IMR-90 (cell line): ENCODE results near the gene NCLN. TPM values are rescaled to one million over a fixed set of nuclear protein-coding genes. Genes with fewer than 3 reads are reported as not detected.

Source experiments
- ATAC-seq: fragments of 200-7000 bp; cut with Tn5 transposase; 2 replicates; pipeline ENCODE4 v1.9.1; 2020; ENCODE audit warnings: low read depth, mild to moderate bottlenecking, moderate library complexity
- BruUV-seq: library from RNA; stranded (reverse); fragments of 400-500 nt; replicated peaks from 2 replicates; lab custom pipeline; 2021; lab: Mats Ljungman, UMichigan
- CTCF ChIA-PET: fragments of 300-600 bp; formaldehyde crosslinking; extraction: SDS; loops from one replicate; lab custom pipeline; 2021; ENCODE audit warnings: antibody characterized with exemption; lab: Yijun Ruan, JAX
- POLR2A ChIA-PET: fragments of 300-600 bp; sonication (Branson Sonifier 250); formaldehyde crosslinking; loops from one replicate; lab custom pipeline; 2022; ENCODE audit warnings: antibody characterized with exemption; ENCODE audit not compliant: unreplicated experiment; lab: Charles Lee
- DNase-seq: peaks from one replicate; pipeline ENCODE4 v3.0.0; 2013
- H2AFZ ChIP-seq: replicated peaks from 2 replicates; pipeline ENCODE3; 2013; ENCODE audit warnings: low read length, mild to moderate bottlenecking; ENCODE audit not compliant: poor library complexity
- H2AK5ac ChIP-seq: 2 replicates; pipeline ENCODE4 v1.6.1; 2013; ENCODE audit warnings: low read depth, low read length, inconsistent platforms
- H2AK9ac ChIP-seq: replicated peaks from 2 replicates; pipeline ENCODE3; 2013; ENCODE audit warnings: mild to moderate bottlenecking, low read depth, low read length, moderate library complexity; ENCODE audit not compliant: poor library complexity
- H2BK120ac ChIP-seq: 2 replicates; pipeline ENCODE4 v1.6.1; 2013; ENCODE audit warnings: low read depth, low read length, inconsistent platforms
- H2BK15ac ChIP-seq: 3 replicates; pipeline ENCODE4 v1.6.1; 2013; ENCODE audit warnings: low read depth, low read length, inconsistent platforms
- H2BK20ac ChIP-seq: 2 replicates; pipeline ENCODE4 v1.6.1; 2013; ENCODE audit warnings: low read depth, mild to moderate bottlenecking, inconsistent platforms, low read length, moderate library complexity
- H2BK5ac ChIP-seq: 2 replicates; pipeline ENCODE4 v1.6.1; 2013; ENCODE audit warnings: mild to moderate bottlenecking, low read depth, low read length, inconsistent platforms; ENCODE audit not compliant: poor library complexity, severe bottlenecking
- H3K14ac ChIP-seq: replicated peaks from 2 replicates; pipeline ENCODE4 v1.6.1; 2013; ENCODE audit warnings: low read depth, low read length, inconsistent platforms
- H3K18ac ChIP-seq: 2 replicates; pipeline ENCODE4 v1.6.1; 2013; ENCODE audit warnings: low read depth, low read length, control low read depth
- H3K23ac ChIP-seq: 2 replicates; pipeline ENCODE4 v1.6.1; 2013; ENCODE audit warnings: low read depth, low read length, inconsistent platforms
- H3K27ac ChIP-seq: 2 replicates; pipeline ENCODE4 v1.5.1; 2013; ENCODE audit warnings: mild to moderate bottlenecking, control low read depth, low read length; ENCODE audit not compliant: insufficient read depth
- H3K27me3 ChIP-seq: 2 replicates; pipeline ENCODE4 v1.6.1; 2013; ENCODE audit warnings: low read length; ENCODE audit not compliant: control insufficient read depth, insufficient read depth
- H3K36me3 ChIP-seq: 2 replicates; pipeline ENCODE4 v1.6.1; 2013; ENCODE audit warnings: low read length, mixed read lengths; ENCODE audit not compliant: control insufficient read depth, insufficient read depth
- H3K4ac ChIP-seq: 2 replicates; pipeline ENCODE4 v1.6.1; 2013; ENCODE audit warnings: low read depth, low read length, inconsistent platforms
- H3K4me1 ChIP-seq: 2 replicates; pipeline ENCODE4 v1.6.1; 2013; ENCODE audit warnings: low read length, mixed read lengths; ENCODE audit not compliant: control insufficient read depth, insufficient read depth
- H3K4me2 ChIP-seq: 2 replicates; pipeline ENCODE4 v1.6.1; 2013; ENCODE audit warnings: low read depth, mild to moderate bottlenecking, control low read depth, low read length, moderate library complexity
- H3K4me3 ChIP-seq: 2 replicates; pipeline ENCODE4 v1.5.1; 2013; ENCODE audit warnings: low read depth, mild to moderate bottlenecking, control low read depth, low read length, moderate library complexity; ENCODE audit not compliant: insufficient read depth
- H3K56ac ChIP-seq: 2 replicates; pipeline ENCODE4 v1.6.1; 2013; ENCODE audit warnings: low read length, inconsistent platforms; ENCODE audit not compliant: insufficient read depth; ENCODE audit errors: extremely low read depth
- H3K79me1 ChIP-seq, 2 experiments: 2 replicates each; pipeline ENCODE4 v1.6.1; 2013; ENCODE audit warnings: low read length in 2 of 2, inconsistent platforms in 1 of 2, low read depth in 1 of 2
- H3K9ac ChIP-seq: 2 replicates; pipeline ENCODE4 v1.6.1; 2013; ENCODE audit warnings: low read depth, low read length, control low read depth
- H3K9me1 ChIP-seq: 2 replicates; pipeline ENCODE4 v1.6.1; 2013; ENCODE audit warnings: low read length, inconsistent platforms; ENCODE audit not compliant: insufficient read depth
- H3K9me3 ChIP-seq: 2 replicates; pipeline ENCODE4 v1.6.1; 2013; ENCODE audit warnings: low read length; ENCODE audit not compliant: control insufficient read depth, insufficient read depth
- H4K20me1 ChIP-seq: 2 replicates; pipeline ENCODE4 v1.6.1; 2013; ENCODE audit warnings: low read length, inconsistent platforms; ENCODE audit not compliant: insufficient read depth
- H4K5ac ChIP-seq: 2 replicates; pipeline ENCODE4 v1.6.1; 2013; ENCODE audit warnings: mild to moderate bottlenecking, low read depth, low read length, control low read depth
- H4K8ac ChIP-seq, 2 experiments: 2 replicates each; pipeline ENCODE4 v1.6.1; 2013; ENCODE audit warnings: low read depth in 2 of 2, low read length in 2 of 2, control low read depth in 1 of 2, inconsistent platforms in 1 of 2
- H4K91ac ChIP-seq: 2 replicates; pipeline ENCODE4 v1.6.1; 2013; ENCODE audit warnings: low read depth, low read length, inconsistent platforms; ENCODE audit not compliant: insufficient read depth
- BHLHE40 ChIP-seq: fragments of 150-350 bp; IDR thresholded peaks from 2 replicates; pipeline ENCODE4 v1.6.1; 2016; ENCODE audit warnings: mild to moderate bottlenecking, low read depth, low read length
- CEBPB ChIP-seq: IDR thresholded peaks from 2 replicates; pipeline ENCODE4 v1.6.1; 2012; ENCODE audit warnings: low read depth, low read length, improper control_type of control experiment
- CHD1 ChIP-seq: IDR thresholded peaks from 2 replicates; pipeline ENCODE4 v1.6.1; 2012; ENCODE audit warnings: low read depth, low read length, improper control_type of control experiment
- FOS ChIP-seq: fragments of 150-350 bp; IDR thresholded peaks from 2 replicates; pipeline ENCODE4 v1.6.1; 2016; ENCODE audit warnings: low read depth, low read length
- MAFK ChIP-seq: IDR thresholded peaks from 2 replicates; pipeline ENCODE4 v1.6.1; 2012; ENCODE audit warnings: low read depth, low read length, improper control_type of control experiment
- MAZ ChIP-seq: IDR thresholded peaks from 2 replicates; pipeline ENCODE4 v1.6.1; 2012; ENCODE audit warnings: low read depth, mild to moderate bottlenecking, low read length, improper control_type of control experiment, moderate library complexity, borderline replicate concordance
- MXI1 ChIP-seq: IDR thresholded peaks from 2 replicates; pipeline ENCODE4 v1.6.1; 2012; ENCODE audit warnings: low read depth, mild to moderate bottlenecking, low read length, moderate library complexity, borderline replicate concordance
- POLR2A ChIP-seq: IDR thresholded peaks from 2 replicates; pipeline ENCODE4 v1.6.1; 2012; ENCODE audit warnings: mild to moderate bottlenecking, low read depth, low read length
- RAD21 ChIP-seq: IDR thresholded peaks from 2 replicates; pipeline ENCODE4 v1.6.1; 2012; ENCODE audit warnings: low read length, improper control_type of control experiment
- RCOR1 ChIP-seq: IDR thresholded peaks from 2 replicates; pipeline ENCODE4 v1.6.1; 2012; ENCODE audit warnings: mild to moderate bottlenecking, low read length, improper control_type of control experiment; ENCODE audit not compliant: insufficient replicate concordance
- RFX5 ChIP-seq: IDR thresholded peaks from 2 replicates; pipeline ENCODE4 v1.8.0; 2012; ENCODE audit warnings: low read depth, mild to moderate bottlenecking, low read length, moderate library complexity
- SMC3 ChIP-seq: fragments of 150-350 bp; IDR thresholded peaks from 2 replicates; pipeline ENCODE4 v1.6.1; 2016; ENCODE audit warnings: low read depth, mild to moderate bottlenecking, antibody characterized with exemption, low read length, moderate library complexity
- USF2 ChIP-seq: fragments of 150-350 bp; IDR thresholded peaks from 2 replicates; pipeline ENCODE4 v1.6.1; 2017; ENCODE audit warnings: mild to moderate bottlenecking, antibody characterized with exemption, low read length, low read depth
- WGBS, 2 experiments: methylation state at CpG; one replicate each; pipeline versions ENCODE4 v1.1.5 to v1.1.7; 2013; ENCODE audit warnings: missing lambda C conversion rate in 2 of 2; ENCODE audit not compliant: insufficient read length in 1 of 2; ENCODE audit errors: extremely low coverage in 2 of 2; 5-methylcytosine and 5-hydroxymethylcytosine counted together
- dilution Hi-C: fragments of 300-500 bp; cut with HindIII; formaldehyde crosslinking; loops from one replicate; pipeline ENCODE4 v1.14.3; 2018; ENCODE audit warnings: low sequenced_read_pairs; ENCODE audit not compliant: unreplicated experiment
- in situ Hi-C: fragments of 300-500 bp; cut with MboI; formaldehyde crosslinking; loops from 3 replicates; pipeline ENCODE4 v1.14.3; 2019; ENCODE audit warnings: low sequenced_read_pairs, inconsistent platforms, mixed read lengths
- intact Hi-C: fragments of 100-400 bp; cut with micrococcal nuclease; formaldehyde crosslinking; loops from 2 replicates; pipeline ENCODE4 v1.10.0; 2022
- polyA plus RNA-seq, 3 experiments: library from polyadenylated mRNA; depleted of rRNA; stranded (reverse); fragments of >200 nt; gene quantifications; 2 replicates each; pipeline ENCODE4 v1.2.3, GENCODE V29; 2012; ENCODE audit warnings: low replicate concordance in 1 of 3
- total RNA-seq: library from RNA; depleted of rRNA; stranded (reverse); fragments of >200 nt; gene quantifications from 2 replicates; pipeline ENCODE4 v1.2.3, GENCODE V29; 2012
- TF ChIP-seq, protein P1 (sequence below): fragments of 150-350 bp; IDR thresholded peaks from 2 replicates; pipeline ENCODE4 v1.6.1; 2016; ENCODE audit warnings: low read depth, mild to moderate bottlenecking, low read length, moderate library complexity, borderline replicate concordance
- TF ChIP-seq, protein P2 (sequence below): conservative IDR thresholded peaks from 2 replicates; pipeline ENCODE4 v1.5.1; 2012; ENCODE audit warnings: mild to moderate bottlenecking, low read depth, low read length, improper control_type of control experiment

Gene NCLN
- total and polyA plus RNA-seq, 2 of the 4 experiments (the other 2 are of a cell fraction), result 32.8 to 90.8 TPM

- in situ Hi-C loops, result no loop called here
- POLR2A ChIA-PET, result no interaction called here
- CTCF ChIA-PET, result no interaction called here
- Histone ChIP-seq H3K27ac (no peak overlapping the region), H2BK5ac (no peak overlapping the region), H2AFZ (no peak overlapping the region), H3K23ac (no peak overlapping the region), H3K56ac (no peak overlapping the region; the same call in 1 of the 2 replicates), H2BK120ac (no peak overlapping the region), H3K4me2 (no peak overlapping the region), H2AK9ac (no peak overlapping the region), H3K27me3 (no peaks in the 10 kb centered on the region), H3K14ac (no peak overlapping the region), H3K36me3 (peaks cover 18% of the 10 kb centered on the region), H3K9ac (no peak overlapping the region), H3K18ac (no peak overlapping the region), H4K91ac (no peak overlapping the region), H3K79me1 (peaks cover 5 to 61% of the 10 kb centered on the region in 2 experiments; a peak in 2 of 4 replicates), H2BK15ac (no peak overlapping the region), H4K8ac (no peak overlapping the region), H3K4ac (no peak overlapping the region), H3K4me3 (no peak overlapping the region), H3K9me1 (no peaks in the 10 kb centered on the region; the same call in 1 of the 2 replicates), H3K9me3 (no peaks in the 10 kb centered on the region), H3K4me1 (peaks cover 9% of the 10 kb centered on the region), H2BK20ac (no peak overlapping the region), H4K20me1 (peaks cover 54% of the 10 kb centered on the region), H2AK5ac (no peak overlapping the region), H4K5ac (no peak overlapping the region)
- dilution Hi-C loops, result no loop called here
- no TSS peak for BruUV-seq
- intact Hi-C loops, result no loop called here
- ATAC-seq, result no peak
- WGBS, 2 experiments, result 94% methylated on average over 14 of the region's 46 CpGs; no CpG with 5 or more reads in 1 of the 2 experiments
- no peak for DNase-seq
- TF ChIP-seq RAD21, result no peak
- no peak for TF ChIP-seq RCOR1
- TF ChIP-seq, protein P1, sequence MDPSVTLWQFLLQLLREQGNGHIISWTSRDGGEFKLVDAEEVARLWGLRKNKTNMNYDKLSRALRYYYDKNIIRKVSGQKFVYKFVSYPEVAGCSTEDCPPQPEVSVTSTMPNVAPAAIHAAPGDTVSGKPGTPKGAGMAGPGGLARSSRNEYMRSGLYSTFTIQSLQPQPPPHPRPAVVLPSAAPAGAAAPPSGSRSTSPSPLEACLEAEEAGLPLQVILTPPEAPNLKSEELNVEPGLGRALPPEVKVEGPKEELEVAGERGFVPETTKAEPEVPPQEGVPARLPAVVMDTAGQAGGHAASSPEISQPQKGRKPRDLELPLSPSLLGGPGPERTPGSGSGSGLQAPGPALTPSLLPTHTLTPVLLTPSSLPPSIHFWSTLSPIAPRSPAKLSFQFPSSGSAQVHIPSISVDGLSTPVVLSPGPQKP, result no peak
- TF ChIP-seq CHD1, result no peak
- TF ChIP-seq POLR2A, result no peak
- TF ChIP-seq SMC3, result no peak
- TF ChIP-seq RFX5, result no peak
- no peak for TF ChIP-seq CEBPB
- no peak for TF ChIP-seq MAFK
- no peak for TF ChIP-seq MAZ
- TF ChIP-seq BHLHE40, result no peak
- no peak for TF ChIP-seq MXI1
- no peak for TF ChIP-seq FOS
- TF ChIP-seq, protein P2, sequence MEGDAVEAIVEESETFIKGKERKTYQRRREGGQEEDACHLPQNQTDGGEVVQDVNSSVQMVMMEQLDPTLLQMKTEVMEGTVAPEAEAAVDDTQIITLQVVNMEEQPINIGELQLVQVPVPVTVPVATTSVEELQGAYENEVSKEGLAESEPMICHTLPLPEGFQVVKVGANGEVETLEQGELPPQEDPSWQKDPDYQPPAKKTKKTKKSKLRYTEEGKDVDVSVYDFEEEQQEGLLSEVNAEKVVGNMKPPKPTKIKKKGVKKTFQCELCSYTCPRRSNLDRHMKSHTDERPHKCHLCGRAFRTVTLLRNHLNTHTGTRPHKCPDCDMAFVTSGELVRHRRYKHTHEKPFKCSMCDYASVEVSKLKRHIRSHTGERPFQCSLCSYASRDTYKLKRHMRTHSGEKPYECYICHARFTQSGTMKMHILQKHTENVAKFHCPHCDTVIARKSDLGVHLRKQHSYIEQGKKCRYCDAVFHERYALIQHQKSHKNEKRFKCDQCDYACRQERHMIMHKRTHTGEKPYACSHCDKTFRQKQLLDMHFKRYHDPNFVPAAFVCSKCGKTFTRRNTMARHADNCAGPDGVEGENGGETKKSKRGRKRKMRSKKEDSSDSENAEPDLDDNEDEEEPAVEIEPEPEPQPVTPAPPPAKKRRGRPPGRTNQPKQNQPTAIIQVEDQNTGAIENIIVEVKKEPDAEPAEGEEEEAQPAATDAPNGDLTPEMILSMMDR, result no peak
- no peak for TF ChIP-seq USF2
These were observed 5.4 kb downstream of the NCLN start for GRCh38 chr19:3190921-3191805.
